Measurements from ENCODE around the gene CCNB1IP1.

DNA sequence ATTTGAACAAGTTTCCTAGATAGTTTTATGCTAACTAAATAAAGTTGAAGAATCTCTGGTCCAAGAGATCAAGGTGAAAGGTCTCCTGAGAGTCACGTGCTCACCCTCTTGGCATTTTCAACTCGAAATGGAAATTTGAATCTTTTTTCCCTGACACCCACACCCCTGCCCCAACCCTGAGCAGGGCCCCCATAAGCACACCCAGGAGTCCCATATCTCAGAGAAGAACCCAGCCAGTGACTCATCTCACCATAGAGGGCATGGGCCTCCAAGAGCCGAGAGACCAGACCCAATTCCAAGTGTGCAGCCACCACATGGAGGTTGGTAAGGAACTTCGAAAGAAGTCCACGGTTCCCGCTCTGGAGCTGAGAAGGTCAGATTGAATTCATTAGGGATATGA is 47.6 kb upstream of the CCNB1IP1 start:
- TF ChIP-seq, protein P1, sequence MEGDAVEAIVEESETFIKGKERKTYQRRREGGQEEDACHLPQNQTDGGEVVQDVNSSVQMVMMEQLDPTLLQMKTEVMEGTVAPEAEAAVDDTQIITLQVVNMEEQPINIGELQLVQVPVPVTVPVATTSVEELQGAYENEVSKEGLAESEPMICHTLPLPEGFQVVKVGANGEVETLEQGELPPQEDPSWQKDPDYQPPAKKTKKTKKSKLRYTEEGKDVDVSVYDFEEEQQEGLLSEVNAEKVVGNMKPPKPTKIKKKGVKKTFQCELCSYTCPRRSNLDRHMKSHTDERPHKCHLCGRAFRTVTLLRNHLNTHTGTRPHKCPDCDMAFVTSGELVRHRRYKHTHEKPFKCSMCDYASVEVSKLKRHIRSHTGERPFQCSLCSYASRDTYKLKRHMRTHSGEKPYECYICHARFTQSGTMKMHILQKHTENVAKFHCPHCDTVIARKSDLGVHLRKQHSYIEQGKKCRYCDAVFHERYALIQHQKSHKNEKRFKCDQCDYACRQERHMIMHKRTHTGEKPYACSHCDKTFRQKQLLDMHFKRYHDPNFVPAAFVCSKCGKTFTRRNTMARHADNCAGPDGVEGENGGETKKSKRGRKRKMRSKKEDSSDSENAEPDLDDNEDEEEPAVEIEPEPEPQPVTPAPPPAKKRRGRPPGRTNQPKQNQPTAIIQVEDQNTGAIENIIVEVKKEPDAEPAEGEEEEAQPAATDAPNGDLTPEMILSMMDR (IDR thresholded peaks at IDR 0.05), result no peak
- no peak for TF ChIP-seq POLR2A (IDR thresholded peaks at IDR 0.05)
